Jurkat, Clone E6-1 (cell line): ENCODE results near the gene RTN4RL1.
"Not testable (repeated sequence)": the region's sequence is repeated elsewhere in the genome, so short reads cannot be mapped to it uniquely, and the experiment has no call there.

Experiments used
- DNase-seq: peaks from one replicate; pipeline ENCODE4 v3.0.0-alpha.2; 2011; ENCODE audit warnings: low read depth, low spot score
- H3K4me3 ChIP-seq: 2 replicates; pipeline ENCODE4 v1.5.1; 2011; ENCODE audit warnings: mild to moderate bottlenecking, low read length, control low read depth, moderate library complexity

The RTN4RL1 gene

GRCh38 chr17:1913702-1914101 is 111.4 kb downstream of the RTN4RL1 start:
- H3K4me3 ChIP-seq: no peak overlapping the region
- DNase-seq: no peak

GRCh38 chr17:1912146-1912545 is 113.0 kb downstream of the RTN4RL1 start:
- no peak overlapping the region for H3K4me3 ChIP-seq
- DNase-seq: no peak

DNA sequence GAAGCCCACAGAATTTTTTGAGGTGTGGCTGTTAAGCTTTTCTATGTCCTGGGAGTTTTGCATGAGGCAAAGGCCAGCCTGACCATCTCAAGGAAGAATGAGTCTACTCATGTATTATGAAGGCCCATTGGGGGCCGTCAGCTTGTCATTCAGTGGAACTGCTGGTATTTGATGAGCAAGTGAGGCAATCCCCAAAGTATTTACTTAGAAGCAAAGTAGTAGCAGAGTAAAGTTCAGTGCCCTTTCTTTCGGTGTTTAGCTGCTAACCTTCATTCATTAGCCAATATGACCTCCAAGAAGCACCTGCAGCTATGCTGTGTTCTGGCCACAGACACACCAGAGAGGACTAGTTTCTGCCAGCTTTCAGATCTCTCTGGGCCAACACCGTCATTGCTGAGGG is 115.1 kb downstream of the RTN4RL1 start:
- H3K4me3 ChIP-seq: no peak overlapping the region
- DNase-seq: no peak

- peak; percentile 68 for DNase-seq
- no peak overlapping the region for H3K4me3 ChIP-seq
Measured at GRCh38 chr17:1908699-1909309, 116.3 kb downstream of the RTN4RL1 start.

GRCh38 chr17:1907909-1908698 is 117.0 kb downstream of the RTN4RL1 start:
- no peak for DNase-seq
- H3K4me3 ChIP-seq: no peak overlapping the region

DNA sequence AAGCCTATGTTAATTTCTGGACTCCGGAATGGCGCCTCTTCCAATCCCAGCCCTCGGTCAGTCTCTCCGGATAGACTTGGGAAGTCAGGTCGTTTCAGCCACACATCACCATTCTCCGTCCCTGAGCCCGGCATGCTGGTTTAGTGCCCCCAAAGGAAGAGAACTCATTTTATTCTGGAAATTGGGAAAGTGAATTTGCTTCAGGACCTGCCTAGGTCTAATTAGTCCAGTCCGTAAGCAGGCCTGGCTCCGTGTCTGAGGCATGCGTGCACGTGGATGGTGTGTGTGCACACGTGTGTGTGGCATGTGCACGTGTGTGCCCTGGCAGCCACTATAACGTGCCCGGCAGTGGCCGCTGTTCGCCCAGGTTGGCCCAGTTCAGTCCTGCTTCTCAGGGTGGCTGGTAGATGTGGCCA is 117.9 kb downstream of the RTN4RL1 start:
- no peak overlapping the region for H3K4me3 ChIP-seq
- DNase-seq: no peak

DNA sequence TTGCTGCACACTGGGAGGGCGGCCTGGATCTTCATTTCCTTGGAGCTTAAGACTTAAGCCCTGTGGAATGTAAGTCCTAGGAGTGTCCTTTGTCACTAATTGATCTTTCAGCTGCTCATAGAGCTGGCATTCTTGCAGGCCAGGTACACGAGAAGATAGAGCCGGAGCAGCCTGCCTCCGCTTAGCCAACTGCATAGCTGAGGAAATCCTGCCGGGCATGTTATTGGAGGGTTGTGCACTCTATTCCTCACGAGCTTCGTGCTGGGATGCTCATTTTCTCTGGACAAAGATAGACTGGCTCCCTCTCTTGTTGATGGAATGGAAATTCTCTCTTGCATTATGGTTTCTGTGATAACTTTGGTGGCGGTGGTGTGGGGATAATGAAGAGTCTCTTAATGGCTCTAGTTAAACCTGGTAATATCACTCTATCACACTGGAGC is 118.5 kb downstream of the RTN4RL1 start:
- no peak overlapping the region for H3K4me3 ChIP-seq
- no peak for DNase-seq

DNA sequence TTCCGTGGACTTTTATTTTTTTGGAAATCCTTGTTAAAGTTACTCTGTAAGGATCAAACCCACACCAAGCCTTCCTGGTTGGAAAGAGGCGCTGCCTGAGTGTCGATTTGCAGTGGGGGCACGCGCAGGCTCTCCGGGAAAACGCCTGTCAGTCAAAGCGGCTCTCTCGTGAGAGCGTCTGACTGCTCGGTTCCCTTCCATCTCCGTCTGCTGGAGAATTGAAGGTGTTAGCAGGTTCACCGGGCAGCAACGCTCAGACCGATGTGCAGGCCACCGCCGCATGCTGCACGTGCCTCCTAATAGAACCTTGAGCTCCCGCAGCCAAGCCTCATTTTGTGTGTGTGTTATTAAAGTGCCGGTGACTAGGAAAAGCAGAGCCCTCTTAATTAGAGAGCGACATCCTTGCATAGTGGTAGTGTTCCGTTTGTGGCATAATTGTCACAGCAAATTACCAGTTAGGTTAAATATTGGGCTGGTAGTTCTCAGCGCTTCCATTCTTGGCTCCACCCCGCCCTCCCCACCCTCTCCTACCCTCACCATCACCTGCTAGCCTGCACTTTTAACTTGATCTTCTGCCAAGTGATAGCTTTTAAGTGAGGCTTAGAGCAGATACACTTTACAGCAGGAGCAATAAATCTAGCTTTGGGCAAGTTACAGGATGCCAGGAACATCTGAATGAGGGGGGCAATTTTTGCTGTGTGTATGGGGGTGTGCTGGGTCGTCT is 119.8 kb downstream of the RTN4RL1 start:
- H3K4me3 ChIP-seq: no peak overlapping the region
- DNase-seq: no peak

DNA sequence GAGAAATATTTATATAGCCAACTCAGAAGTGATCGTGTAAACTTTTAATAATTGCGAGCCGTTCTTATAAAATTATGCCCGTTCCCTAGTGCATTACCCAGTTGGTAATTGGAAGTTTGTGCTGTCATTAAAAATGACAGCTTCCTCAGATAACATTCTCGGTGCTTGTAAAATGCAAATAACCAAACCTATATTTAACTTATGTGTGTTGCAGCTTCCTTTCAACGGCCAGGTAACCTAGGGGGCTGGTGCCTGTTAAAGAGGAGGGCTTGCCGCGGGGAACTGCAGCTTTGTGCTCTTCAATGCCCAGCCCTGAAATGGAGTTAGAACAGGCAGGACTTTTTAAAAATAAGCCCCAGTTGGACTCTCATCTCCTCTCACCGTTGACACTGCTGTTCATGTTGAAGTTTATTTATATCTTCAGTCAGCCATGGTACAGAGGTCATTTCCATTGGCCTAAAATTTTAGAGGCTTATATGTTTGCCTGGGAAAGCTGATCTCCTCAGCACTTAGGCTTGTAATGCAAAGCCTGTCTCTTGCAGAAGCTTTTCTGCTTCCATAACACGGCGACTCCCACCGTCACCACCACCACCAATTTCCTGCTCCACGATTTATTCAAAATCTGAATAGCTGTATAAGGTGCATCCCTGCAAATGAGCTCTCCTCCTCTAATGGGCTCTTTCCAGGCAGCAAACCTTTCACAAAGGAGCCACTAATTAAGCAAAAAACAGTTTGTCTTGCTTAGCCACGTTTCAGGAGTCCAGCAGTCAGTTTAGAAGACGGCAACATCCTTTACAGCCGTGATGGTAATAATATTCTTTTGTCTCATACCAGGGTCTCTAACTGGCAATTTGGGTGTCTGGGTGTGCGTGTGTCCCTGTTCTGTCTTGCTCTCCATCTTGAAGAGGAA is 120.6 kb downstream of the RTN4RL1 start:
- no peak overlapping the region for H3K4me3 ChIP-seq
- no peak for DNase-seq

GRCh38 chr17:1899403-1900000 is 125.6 kb downstream of the RTN4RL1 start:
- no peak overlapping the region for H3K4me3 ChIP-seq
- peak; percentile 16 for DNase-seq

GRCh38 chr17:1898872-1899271 is 126.3 kb downstream of the RTN4RL1 start:
- no peak for DNase-seq
- no peak overlapping the region for H3K4me3 ChIP-seq

- no peak for DNase-seq
- H3K4me3 ChIP-seq: no peak overlapping the region
Measured at GRCh38 chr17:1898332-1898731, 126.8 kb downstream of the RTN4RL1 start.

GRCh38 chr17:1897105-1897656 is 128.0 kb downstream of the RTN4RL1 start:
- no peak for DNase-seq

GRCh38 chr17:1896243-1897104 is 128.7 kb downstream of the RTN4RL1 start:
- H3K4me3 ChIP-seq: no peak overlapping the region
- DNase-seq: no peak

More at GRCh38 chr17:1897105-1897656, 128.0 kb downstream of the RTN4RL1 start:
- H3K4me3 ChIP-seq: no peak overlapping the region

GRCh38 chr17:1895479-1895878 is 129.7 kb downstream of the RTN4RL1 start:
- H3K4me3 ChIP-seq, DNase-seq: not testable (repeated sequence)

DNA sequence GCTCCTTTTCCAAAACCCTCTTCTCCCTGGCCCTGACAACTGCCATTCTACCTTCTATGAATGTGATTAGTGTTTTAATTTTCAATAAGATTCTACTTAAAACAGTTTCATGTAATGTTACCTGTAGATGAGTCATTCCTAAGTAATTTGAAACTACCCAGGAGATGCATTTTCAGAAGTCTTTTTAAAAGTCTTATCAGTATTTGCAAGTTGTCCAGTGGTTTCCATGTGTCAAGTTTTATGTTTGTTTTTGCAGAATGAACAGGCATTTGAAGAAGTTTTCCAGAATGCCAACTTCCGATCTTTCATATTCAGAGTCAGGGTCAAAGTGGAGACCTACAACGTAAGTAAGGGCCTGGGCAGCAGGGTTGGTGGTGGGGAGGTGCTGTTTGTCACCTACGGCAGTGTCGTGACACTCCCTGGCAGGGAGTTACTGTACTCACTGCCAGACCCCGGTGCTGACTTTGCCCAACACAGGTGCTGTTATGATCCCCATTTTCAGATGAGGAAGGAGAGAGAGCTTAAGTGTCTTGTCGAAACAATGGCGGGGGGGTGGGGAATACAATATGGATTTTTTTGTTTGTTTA is 130.3 kb downstream of the RTN4RL1 start:
- no peak for DNase-seq
- H3K4me3 ChIP-seq: no peak overlapping the region

DNA sequence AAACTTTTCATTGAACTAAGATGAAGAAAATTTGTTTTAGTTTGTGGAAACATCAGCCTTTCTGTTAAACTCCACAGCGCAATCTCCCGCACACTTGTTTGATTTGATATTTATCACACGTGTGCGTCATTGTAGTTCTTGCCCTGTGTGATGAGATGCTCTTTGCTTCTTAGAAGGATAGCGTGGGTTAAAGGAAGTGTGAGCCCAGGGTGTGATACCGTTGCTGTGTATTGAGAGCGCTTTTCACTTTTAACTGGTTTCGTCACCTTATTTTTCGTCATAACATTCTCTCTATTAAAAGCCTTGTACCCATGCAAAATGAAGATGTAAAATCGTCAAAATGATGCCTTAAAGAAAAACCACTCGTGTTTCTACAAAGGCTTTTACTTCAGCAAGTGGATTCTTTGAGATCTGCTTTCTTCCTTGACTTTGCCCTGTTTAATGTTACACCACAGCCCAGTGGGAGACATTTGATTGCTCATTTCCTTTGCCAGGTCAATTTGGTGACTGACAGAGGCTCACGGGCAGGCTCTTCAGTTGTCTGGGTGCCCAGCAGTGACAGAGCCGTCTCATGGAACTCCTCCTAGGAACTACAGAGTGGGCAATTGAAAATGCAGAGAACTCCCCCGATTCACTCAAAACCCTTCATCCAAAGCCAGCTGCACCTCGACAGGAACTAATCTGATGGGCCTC is 134.2 kb downstream of the RTN4RL1 start:
- no peak for DNase-seq
- H3K4me3 ChIP-seq: no peak overlapping the region
